Right ventricle myocardium inferior (tissue), 1 donor: ENCODE results near the gene COX6B2. TPM values are rescaled to one million over a fixed set of nuclear protein-coding genes. Genes with fewer than 3 reads are reported as not detected.

Experiments
- ATAC-seq: fragments of 200-7000 bp; cut with Tn5 transposase; one replicate; pipeline ENCODE4 v1.9.1; 2020; ENCODE audit warnings: mild to moderate bottlenecking, moderate library complexity
- DNase-seq: peaks from one replicate; pipeline ENCODE4 v3.0.0; 2021; ENCODE audit errors: missing footprints
- intact Hi-C: fragments of 100-400 bp; cut with DNase I; formaldehyde crosslinking; loops from one replicate; pipeline ENCODE4 v1.11.0; 2022
- total RNA-seq: library from RNA; stranded (reverse); fragmentation: NEBNext Ultra II Directional; extraction: Animal tissue kit (Norgen Biotek cat#: 25700); gene quantifications from one replicate; pipeline ENCODE4 v1.2.1, GENCODE V29; 2021
- donor health status: DM: no; HTN: yes; CAD: no; lungs with severe emphysema.

Gene COX6B2
- total RNA-seq, 1 donor from 2014 or later = not detected

GRCh38 chr19:55325172-55325571 is 29.3 kb downstream of the COX6B2 start, which contains the start of gene TMEM150B:
Gene TMEM150B (minus strand): TSS chr19:55325341. CDS start chr19:55321036, 4,305 bp downstream.
- intact Hi-C loops = no loop called here
- ATAC-seq (peak; percentile 35), DNase-seq (no peak)

GRCh38 chr19:55324662-55325061 is 29.9 kb downstream of the COX6B2 start:
- ATAC-seq = no peak
- intact Hi-C loops = no loop called here
- DNase-seq = no peak

GRCh38 chr19:55322204-55322885 is 32.2 kb downstream of the COX6B2 start:
- ATAC-seq = no peak
- intact Hi-C loops = no loop called here
- DNase-seq = no peak

- intact Hi-C loops = no loop called here
- DNase-seq (no peak), ATAC-seq (no peak)
Observed at GRCh38 chr19:55321466-55322137, 32.9 kb downstream of the COX6B2 start.

GRCh38 chr19:55320844-55321419 is 33.6 kb downstream of the COX6B2 start:
- intact Hi-C loops = no loop called here
- no peak for DNase-seq
- no peak for ATAC-seq

GRCh38 chr19:55319785-55320184 is 34.7 kb downstream of the COX6B2 start:
- ATAC-seq (no peak), DNase-seq (no peak)
- intact Hi-C loops = no loop called here

- ATAC-seq = no peak
- intact Hi-C loops = no loop called here
- no peak for DNase-seq
Observed at GRCh38 chr19:55316646-55317045, 37.9 kb downstream of the COX6B2 start.

GRCh38 chr19:55315956-55316525 is 38.5 kb downstream of the COX6B2 start:
- no peak for ATAC-seq
- DNase-seq = no peak
- intact Hi-C loops = no loop called here

GRCh38 chr19:55314396-55314795 is 40.1 kb downstream of the COX6B2 start:
- DNase-seq (no peak), ATAC-seq (no peak)
- intact Hi-C loops = no loop called here

- no peak for DNase-seq
- intact Hi-C loops = no loop called here
- no peak for ATAC-seq
Observed at GRCh38 chr19:55312621-55313512, 41.7 kb downstream of the COX6B2 start.

- no peak for ATAC-seq
- DNase-seq = no peak
- intact Hi-C loops = no loop called here
Observed at GRCh38 chr19:55311797-55312196, 42.7 kb downstream of the COX6B2 start.

- ATAC-seq = no peak
- no peak for DNase-seq
- intact Hi-C loops = no loop called here
Observed at GRCh38 chr19:55311397-55311796, 43.1 kb downstream of the COX6B2 start.

GRCh38 chr19:55310498-55310897 is 44.0 kb downstream of the COX6B2 start:
- DNase-seq (no peak), ATAC-seq (no peak)
- intact Hi-C loops = no loop called here

GRCh38 chr19:55309448-55309847 is 45.1 kb downstream of the COX6B2 start:
- DNase-seq (no peak), ATAC-seq (no peak)
- intact Hi-C loops = loop anchor here (10.0 kb wide), 1 partner anchor 105 kb away; no protein-coding TSS in a partner anchor

- intact Hi-C loops = loop anchor here (10.0 kb wide), 1 partner anchor 107 kb away; no protein-coding TSS in a partner anchor
- DNase-seq (no peak), ATAC-seq (no peak)
Observed at GRCh38 chr19:55308281-55308680, 46.2 kb downstream of the COX6B2 start.

- intact Hi-C loops = loop anchor here (10.0 kb wide), 1 partner anchor 108 kb away; no protein-coding TSS in a partner anchor
- ATAC-seq = no peak
Observed at GRCh38 chr19:55306712-55307111, 47.8 kb downstream of the COX6B2 start.

GRCh38 chr19:55305983-55306562 is 48.4 kb downstream of the COX6B2 start:
- intact Hi-C loops = loop anchor here (10.0 kb wide), 1 partner anchor 109 kb away; no protein-coding TSS in a partner anchor
- DNase-seq (no peak), ATAC-seq (no peak)

More at GRCh38 chr19:55306712-55307111, 47.8 kb downstream of the COX6B2 start:
- no peak for DNase-seq

- ATAC-seq (no peak), DNase-seq (no peak)
- intact Hi-C loops = loop anchor here (10.0 kb wide), 1 partner anchor 109 kb away; no protein-coding TSS in a partner anchor
Observed at GRCh38 chr19:55305491-55305890, 49.0 kb downstream of the COX6B2 start.
